C4-2B (cell line): ENCODE results near the gene CEMIP.

Experiments used
- CTCF ChIP-seq: fragments of 450-650 bp; conservative IDR thresholded peaks from 2 replicates; pipeline ENCODE4 v1.5.1; 2017; ENCODE audit warnings: mild to moderate bottlenecking
- ZFX ChIP-seq: fragments of 450-650 bp; IDR thresholded peaks from 2 replicates; pipeline ENCODE4 v1.6.1; 2017

DNA sequence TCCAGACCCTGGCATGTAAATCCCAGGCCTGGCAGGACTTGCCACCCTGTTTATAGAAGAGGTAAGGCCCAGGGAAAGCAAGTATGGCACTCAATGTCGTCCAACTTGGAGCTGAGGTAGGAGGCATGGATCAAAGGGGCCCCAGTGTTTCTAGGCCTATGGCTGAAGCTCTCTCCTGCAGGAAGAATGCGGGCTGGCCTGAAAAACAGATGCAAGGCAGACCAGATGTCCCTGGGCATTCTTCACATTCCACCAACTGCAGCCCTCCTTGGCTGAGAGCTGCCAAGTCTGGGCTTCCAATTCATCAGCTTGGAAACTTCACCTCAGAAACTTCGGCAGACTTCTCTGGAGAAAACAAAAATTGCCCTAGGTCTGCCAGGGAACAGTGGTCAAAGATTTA lies 188.3 kb downstream of the CEMIP start:
- TF ChIP-seq CTCF (no peak), ZFX (no peak)
